Lower lobe of right lung (tissue), 2 donors: ENCODE measurements around the gene ACAD9. TPM values are rescaled to one million over a fixed set of nuclear protein-coding genes. Genes with fewer than 3 reads are reported as not detected.
"Not testable (repeated sequence)": the region's sequence is repeated elsewhere in the genome, so short reads cannot be mapped to it uniquely, and the experiment has no call there.

Experiments
- ATAC-seq, 2 donors: fragments of 200-7000 bp; cut with Tn5 transposase; one replicate each; pipeline ENCODE4 v1.9.1; 2020 to 2022; ENCODE audit warnings: mild to moderate bottlenecking in 2 of 2, moderate library complexity in 2 of 2
- DNase-seq: peaks from one replicate; pipeline ENCODE4 v3.0.0-alpha.2; 2020
- H3K27ac ChIP-seq: fragments of 200-600 bp; one replicate; pipeline ENCODE4 v1.8.0; 2022
- H3K27me3 ChIP-seq: fragments of 200-600 bp; one replicate; pipeline ENCODE4 v1.8.0; 2022; ENCODE audit warnings: low read depth
- H3K36me3 ChIP-seq: fragments of 200-600 bp; one replicate; pipeline ENCODE4 v1.8.0; 2022; ENCODE audit warnings: mild to moderate bottlenecking
- H3K4me1 ChIP-seq: fragments of 200-600 bp; one replicate; pipeline ENCODE4 v1.8.0; 2022
- H3K4me3 ChIP-seq: fragments of 200-600 bp; one replicate; pipeline ENCODE4 v1.8.0; 2022; ENCODE audit warnings: mild to moderate bottlenecking
- H3K9me3 ChIP-seq: fragments of 200-600 bp; one replicate; pipeline ENCODE4 v1.8.0; 2022
- intact Hi-C: fragments of 100-400 bp; cut with DNase I; formaldehyde crosslinking; loops from one replicate; pipeline ENCODE4 v1.11.0; 2022
- total RNA-seq: library from RNA; stranded (reverse); fragmentation: NEBNext Ultra II Directional; extraction: Animal tissue kit (Norgen Biotek cat#: 25700); gene quantifications from one replicate; pipeline ENCODE4 v1.2.1, GENCODE V29; 2021
- TF ChIP-seq, protein P1 (sequence below): fragments of 200-600 bp; IDR thresholded peaks from one replicate; pipeline ENCODE4 v1.8.0; 2022; ENCODE audit warnings: antibody characterized with exemption, mild to moderate bottlenecking
- donor health status: DM: no; HTN: yes; CAD: no; lungs with severe emphysema.

The ACAD9 gene
- total RNA-seq, 1 donor from 2014 or later: 38.0 TPM

GRCh38 chr3:128874481-128875180, 4.8 kb upstream of the ACAD9 start:
- Histone ChIP-seq H3K4me3 (no peak overlapping the region), H3K27me3 (no peaks in the 10 kb centered on the region), H3K9me3 (no peaks in the 10 kb centered on the region), H3K27ac (no peak overlapping the region), H3K4me1 (peaks cover 12% of the 10 kb centered on the region), H3K36me3 (no peaks in the 10 kb centered on the region)
- intact Hi-C loops: no loop called here
- no peak for DNase-seq
- ATAC-seq: no peak
- TF ChIP-seq, protein P1, sequence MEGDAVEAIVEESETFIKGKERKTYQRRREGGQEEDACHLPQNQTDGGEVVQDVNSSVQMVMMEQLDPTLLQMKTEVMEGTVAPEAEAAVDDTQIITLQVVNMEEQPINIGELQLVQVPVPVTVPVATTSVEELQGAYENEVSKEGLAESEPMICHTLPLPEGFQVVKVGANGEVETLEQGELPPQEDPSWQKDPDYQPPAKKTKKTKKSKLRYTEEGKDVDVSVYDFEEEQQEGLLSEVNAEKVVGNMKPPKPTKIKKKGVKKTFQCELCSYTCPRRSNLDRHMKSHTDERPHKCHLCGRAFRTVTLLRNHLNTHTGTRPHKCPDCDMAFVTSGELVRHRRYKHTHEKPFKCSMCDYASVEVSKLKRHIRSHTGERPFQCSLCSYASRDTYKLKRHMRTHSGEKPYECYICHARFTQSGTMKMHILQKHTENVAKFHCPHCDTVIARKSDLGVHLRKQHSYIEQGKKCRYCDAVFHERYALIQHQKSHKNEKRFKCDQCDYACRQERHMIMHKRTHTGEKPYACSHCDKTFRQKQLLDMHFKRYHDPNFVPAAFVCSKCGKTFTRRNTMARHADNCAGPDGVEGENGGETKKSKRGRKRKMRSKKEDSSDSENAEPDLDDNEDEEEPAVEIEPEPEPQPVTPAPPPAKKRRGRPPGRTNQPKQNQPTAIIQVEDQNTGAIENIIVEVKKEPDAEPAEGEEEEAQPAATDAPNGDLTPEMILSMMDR: no peak

DNA sequence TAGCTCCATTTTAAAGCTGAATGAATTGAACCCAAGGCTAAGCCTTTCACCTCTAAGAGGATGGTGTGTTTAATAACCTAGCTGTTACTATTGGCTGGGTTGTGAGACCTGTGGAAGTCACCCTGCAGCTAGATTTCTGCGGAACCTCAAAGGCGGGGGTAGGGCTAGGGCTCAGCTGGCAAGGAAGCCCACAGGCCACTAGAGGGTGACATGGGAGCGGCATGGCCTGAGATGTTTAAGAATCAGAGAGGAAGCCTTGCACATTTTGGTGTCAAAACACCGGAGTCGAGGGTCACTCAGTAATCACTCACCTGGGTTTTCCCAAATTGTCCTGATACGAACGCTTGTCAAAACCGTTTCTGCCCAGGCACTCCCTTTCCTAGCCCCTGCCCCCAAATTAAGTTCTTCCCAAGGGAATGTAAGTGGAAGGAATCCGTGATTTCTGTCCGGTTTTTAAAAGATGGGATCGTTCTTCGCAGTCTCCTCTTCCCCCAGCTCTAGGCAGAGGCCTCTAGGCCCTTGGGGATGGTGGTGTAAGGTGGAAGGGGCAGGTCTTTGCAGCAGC, 3.8 kb upstream of the ACAD9 start:
- no peak for ATAC-seq
- DNase-seq: peak; percentile 59
- intact Hi-C loops: no loop called here

DNA sequence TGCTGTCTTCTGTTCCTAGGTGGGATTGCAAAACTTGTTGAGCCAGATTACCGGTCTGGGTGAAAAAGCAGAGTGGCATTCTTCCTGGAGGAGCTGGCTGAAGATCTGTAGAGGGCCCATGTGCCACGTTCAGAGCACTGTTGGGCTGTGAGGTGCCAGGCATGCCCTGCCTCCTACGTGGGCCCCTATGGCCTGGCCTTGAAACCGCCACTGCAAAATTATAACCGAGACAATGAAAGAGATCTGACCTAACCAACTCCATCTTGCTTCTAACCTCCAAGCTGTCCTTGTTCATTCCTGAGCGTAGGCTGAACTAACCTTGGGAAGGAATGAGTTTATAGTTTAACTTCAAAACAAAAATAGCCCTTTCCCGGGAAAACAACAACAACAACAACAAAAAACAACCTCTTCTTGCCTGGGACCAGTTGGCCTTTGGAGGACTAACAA, 1.4 kb upstream of the ACAD9 start:
- H3K9me3 ChIP-seq: no peaks in the 10 kb centered on the region
- H3K4me3 ChIP-seq: peak overlapping the region; percentile 94
- H3K27me3 ChIP-seq: no peaks in the 10 kb centered on the region
- intact Hi-C loops: no loop called here
- no peak for DNase-seq
- H3K36me3 ChIP-seq: peaks cover 8% of the 10 kb centered on the region
- peaks cover 30% of the 10 kb centered on the region for H3K4me1 ChIP-seq
- TF ChIP-seq, protein P1: no peak
- H3K27ac ChIP-seq: peak overlapping the region; percentile 93
- no peak for ATAC-seq

More for the DNA sequence above, 3.8 kb upstream of the ACAD9 start:
- Histone ChIP-seq H3K27me3 (no peaks in the 10 kb centered on the region), H3K27ac (no peak overlapping the region), H3K36me3 (no peaks in the 10 kb centered on the region), H3K9me3 (no peaks in the 10 kb centered on the region), H3K4me3 (no peak overlapping the region), H3K4me1 (peaks cover 21% of the 10 kb centered on the region)
- TF ChIP-seq, protein P1: peak; percentile 44

- intact Hi-C loops: no loop called here
- Histone ChIP-seq H3K27ac (peak overlapping the region; percentile 93), H3K27me3 (no peaks in the 10 kb centered on the region), H3K9me3 (no peaks in the 10 kb centered on the region), H3K36me3 (peaks cover 12% of the 10 kb centered on the region), H3K4me3 (peak overlapping the region; percentile 94), H3K4me1 (peaks cover 30% of the 10 kb centered on the region)
- peak; percentile 69 to 82 for ATAC-seq
- TF ChIP-seq, protein P1: no peak
- no peak for DNase-seq
Observed at GRCh38 chr3:128878556-128879124, 780 bp upstream of the ACAD9 start.

- H3K27ac ChIP-seq: peak overlapping the region; percentile 93
- DNase-seq (no peak), ATAC-seq (peak in 1 of 2 donors; percentile 0)
- H3K36me3 ChIP-seq: peaks cover 24% of the 10 kb centered on the region
- TF ChIP-seq, protein P1: no peak
- peak overlapping the region; percentile 94 for H3K4me3 ChIP-seq
- intact Hi-C loops: no loop called here
- no peaks in the 10 kb centered on the region for H3K27me3 ChIP-seq
- peaks cover 30% of the 10 kb centered on the region for H3K4me1 ChIP-seq
- H3K9me3 ChIP-seq: no peaks in the 10 kb centered on the region
Observed at GRCh38 chr3:128879991-128880390, 571 bp downstream of the ACAD9 start.

DNA sequence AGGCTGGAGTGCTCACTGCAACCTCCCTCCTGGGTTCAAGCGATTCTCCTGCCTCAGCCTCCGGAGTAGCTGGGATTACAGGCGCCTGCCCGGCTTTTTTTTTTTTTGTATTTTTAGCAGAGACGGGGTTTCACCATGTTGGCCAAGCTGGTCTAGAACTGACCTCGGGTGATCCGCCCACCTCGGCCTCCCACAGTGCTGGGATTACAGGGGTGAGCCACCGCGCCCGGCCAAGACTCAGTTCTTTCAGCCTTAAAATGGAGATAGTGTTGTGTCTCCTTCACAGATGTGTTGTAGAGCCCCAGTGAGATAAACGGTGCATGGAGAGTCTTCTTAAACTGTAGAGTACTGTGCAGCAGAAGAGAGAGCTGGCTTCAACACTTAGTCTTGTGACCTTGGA, 1.0 kb downstream of the ACAD9 start:
- H3K36me3 ChIP-seq: peaks cover 29% of the 10 kb centered on the region
- H3K27ac ChIP-seq: peak overlapping the region; percentile 93
- peaks cover 30% of the 10 kb centered on the region for H3K4me1 ChIP-seq
- H3K9me3 ChIP-seq, intact Hi-C loops, ATAC-seq, H3K27me3 ChIP-seq, DNase-seq: not testable (repeated sequence)
- peak overlapping the region; percentile 94 for H3K4me3 ChIP-seq
